ENCODE measurements around the gene CPEB4. TPM values are rescaled to one million over a fixed set of nuclear protein-coding genes. Genes with fewer than 3 reads are reported as not detected.

Gene CPEB4
- total RNA-seq, 1 experiment from 2014 or later = 8.7 TPM

DNA sequence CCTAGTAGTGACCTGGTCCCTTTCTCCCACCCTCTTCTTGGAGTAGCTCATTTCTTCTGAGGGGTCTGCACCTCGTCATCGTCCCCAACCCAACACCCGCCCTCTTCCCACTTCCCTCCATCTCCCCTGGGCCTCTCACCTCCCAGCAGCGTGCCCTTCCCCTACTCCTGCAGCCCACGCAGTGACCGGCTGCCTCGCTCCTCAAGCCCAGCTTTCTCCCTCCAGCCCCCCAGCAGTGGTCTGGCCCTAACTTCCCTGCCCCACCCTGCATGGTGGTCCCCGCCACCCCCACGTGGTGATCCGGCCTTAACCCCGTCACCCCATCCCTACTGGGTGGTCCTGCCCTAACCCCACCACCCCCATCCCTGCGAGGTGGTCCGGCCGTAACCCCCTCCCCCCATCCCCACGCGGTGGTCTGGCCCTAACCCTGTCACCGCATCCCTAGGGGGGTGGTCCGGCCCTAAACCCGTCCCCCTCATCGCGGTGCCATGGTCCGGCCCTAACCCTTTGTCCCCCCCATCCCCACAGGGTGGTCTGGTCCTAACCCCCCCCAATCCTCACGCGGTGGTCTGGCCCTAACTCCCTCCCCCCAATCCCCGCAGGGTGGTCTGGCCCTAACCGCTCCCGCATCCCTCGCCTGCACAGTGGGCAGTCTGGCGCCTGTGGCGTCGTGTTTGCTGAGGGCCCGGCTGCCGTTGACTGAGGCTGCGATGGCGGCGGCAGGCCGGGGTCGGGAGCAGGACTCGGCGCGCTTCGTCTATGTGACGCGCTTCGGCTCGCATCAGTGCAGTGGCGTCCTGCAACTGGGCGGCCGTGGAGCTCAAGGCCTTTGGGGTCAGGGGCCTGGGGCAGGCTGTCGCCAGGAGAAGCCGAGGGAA is 100.6 kb downstream of the CPEB4 start, which contains the start of gene C5orf47:
Gene C5orf47 (plus strand): TSS at position 617 of the 878 bp plus-strand sequence. CDS start 94 bp downstream, at position 711.
- H2BK12ac ChIP-seq (ENCODE audit: insufficient read length, low read depth, low read length) = no peak within 1 kb of the TSS
- H3T11ph ChIP-seq (ENCODE audit: low read length) = no peak within 1 kb of the TSS
- H3K18ac ChIP-seq (ENCODE audit: insufficient read length, low read depth, low read length) = no peak within 1 kb of the TSS
- H2BK5ac ChIP-seq (ENCODE audit: insufficient read length, low read length) = no peak within 1 kb of the TSS
- Mint-ChIP-seq H3K27me3 (ENCODE audit: low read depth) (peaks cover 1% of the 10 kb centered on the region; the same call in 1 of the 2 replicates), H3K27ac (peak within 1 kb of the TSS in 1 of 3 experiments; percentile 40; a peak in 1 of 7 replicates), H3K9me3 (peaks cover 0 to 4% of the 10 kb centered on the region in 2 experiments; a peak in 2 of 5 replicates), H3K36me3 (ENCODE audit: insufficient read depth in 1 of 3, low read depth in 3 of 3) (no peaks in the 10 kb centered on the region; a peak in 1 of 7 replicates), H3K4me3 (no peak within 1 kb of the TSS), H3K4me1 (peaks cover 7 to 8% of the 10 kb centered on the region in 2 experiments)
- H4K5ac ChIP-seq (ENCODE audit: insufficient read length, low read depth, low read length) = no peak within 1 kb of the TSS
- H2BK20ac ChIP-seq (ENCODE audit: low read depth, low read length, poor library complexity, severe bottlenecking) = no peak within 1 kb of the TSS
- no peak within 1 kb of the TSS for H3K4ac ChIP-seq (ENCODE audit: low read depth, low read length)
- no peak within 1 kb of the TSS for H2BK15ac ChIP-seq (ENCODE audit: low read depth, low read length)
- no peak within 1 kb of the TSS for H3K56ac ChIP-seq (ENCODE audit: insufficient read length, low read depth, low read length)
- H3K4me1 ChIP-seq (ENCODE audit: insufficient read depth, low read length) = no peaks in the 10 kb centered on the region
- no peak within 1 kb of the TSS for H4K91ac ChIP-seq (ENCODE audit: insufficient read length, low read depth, low read length)
- no peak within 1 kb of the TSS for H3K23ac ChIP-seq (ENCODE audit: insufficient read length, low read depth, low read length)
- WGBS (ENCODE audit: extremely low coverage, insufficient read length, low lambda C conversion rate) = no CpG with 5 or more reads among the region's 51 CpGs
- no peak within 1 kb of the TSS for H3K9ac ChIP-seq (ENCODE audit: extremely low read depth, insufficient read length, low read length)
- no peaks in the 10 kb centered on the region for H3K9me3 ChIP-seq (ENCODE audit: control insufficient read depth, low read depth, low read length)
- no peak within 1 kb of the TSS for H2AFZ ChIP-seq (ENCODE audit: low read length)
- H3K23me2 ChIP-seq (ENCODE audit: insufficient read length, low read depth, low read length, poor library complexity, severe bottlenecking) = no peaks in the 10 kb centered on the region
- H4K8ac ChIP-seq (replicated peaks; ENCODE audit: insufficient read length, low read depth, low read length) = no peak within 1 kb of the TSS
- H3K79me1 ChIP-seq (ENCODE audit: insufficient read depth, low read depth, low read length, poor library complexity, severe bottlenecking) = no peaks in the 10 kb centered on the region
- no peaks in the 10 kb centered on the region for H3K27me3 ChIP-seq (ENCODE audit: insufficient read depth, low read length)
- H3K14ac ChIP-seq (ENCODE audit: insufficient read depth, low read length) = no peak within 1 kb of the TSS
- H2AK5ac ChIP-seq (ENCODE audit: insufficient read length, low read length) = no peak within 1 kb of the TSS
- H3K79me2 ChIP-seq (ENCODE audit: insufficient read depth, low read length) = no peaks in the 10 kb centered on the region
- TF ChIP-seq, protein P1, sequence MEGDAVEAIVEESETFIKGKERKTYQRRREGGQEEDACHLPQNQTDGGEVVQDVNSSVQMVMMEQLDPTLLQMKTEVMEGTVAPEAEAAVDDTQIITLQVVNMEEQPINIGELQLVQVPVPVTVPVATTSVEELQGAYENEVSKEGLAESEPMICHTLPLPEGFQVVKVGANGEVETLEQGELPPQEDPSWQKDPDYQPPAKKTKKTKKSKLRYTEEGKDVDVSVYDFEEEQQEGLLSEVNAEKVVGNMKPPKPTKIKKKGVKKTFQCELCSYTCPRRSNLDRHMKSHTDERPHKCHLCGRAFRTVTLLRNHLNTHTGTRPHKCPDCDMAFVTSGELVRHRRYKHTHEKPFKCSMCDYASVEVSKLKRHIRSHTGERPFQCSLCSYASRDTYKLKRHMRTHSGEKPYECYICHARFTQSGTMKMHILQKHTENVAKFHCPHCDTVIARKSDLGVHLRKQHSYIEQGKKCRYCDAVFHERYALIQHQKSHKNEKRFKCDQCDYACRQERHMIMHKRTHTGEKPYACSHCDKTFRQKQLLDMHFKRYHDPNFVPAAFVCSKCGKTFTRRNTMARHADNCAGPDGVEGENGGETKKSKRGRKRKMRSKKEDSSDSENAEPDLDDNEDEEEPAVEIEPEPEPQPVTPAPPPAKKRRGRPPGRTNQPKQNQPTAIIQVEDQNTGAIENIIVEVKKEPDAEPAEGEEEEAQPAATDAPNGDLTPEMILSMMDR (conservative IDR thresholded peaks at IDR 0.05) = no peak
- no peak for DNase-seq
- H2BK120ac ChIP-seq (ENCODE audit: low read depth, low read length, poor library complexity, severe bottlenecking) = no peak within 1 kb of the TSS
- H4K20me1 ChIP-seq (ENCODE audit: control insufficient read depth, insufficient read depth, insufficient read length) = no peaks in the 10 kb centered on the region
- H3K4me2 ChIP-seq (ENCODE audit: insufficient read depth, insufficient read length, low read length) = no peak within 1 kb of the TSS
- no peak within 1 kb of the TSS for H3K27ac ChIP-seq (ENCODE audit: insufficient read length, low read depth, low read length)

Data from H9 (cell line).